DMS 273 treated with DMSO at 0.1 percent for 48 hours (cell line): ENCODE results near the gene PHLPP1.
"Not testable (repeated sequence)": the region's sequence is repeated elsewhere in the genome, so short reads cannot be mapped to it uniquely, and the experiment has no call there.

ENCODE experiments used
- DNase-seq: peaks from one replicate; lab custom pipeline; 2025; lab: John Stamatoyannopoulos, UW

The PHLPP1 gene

DNA sequence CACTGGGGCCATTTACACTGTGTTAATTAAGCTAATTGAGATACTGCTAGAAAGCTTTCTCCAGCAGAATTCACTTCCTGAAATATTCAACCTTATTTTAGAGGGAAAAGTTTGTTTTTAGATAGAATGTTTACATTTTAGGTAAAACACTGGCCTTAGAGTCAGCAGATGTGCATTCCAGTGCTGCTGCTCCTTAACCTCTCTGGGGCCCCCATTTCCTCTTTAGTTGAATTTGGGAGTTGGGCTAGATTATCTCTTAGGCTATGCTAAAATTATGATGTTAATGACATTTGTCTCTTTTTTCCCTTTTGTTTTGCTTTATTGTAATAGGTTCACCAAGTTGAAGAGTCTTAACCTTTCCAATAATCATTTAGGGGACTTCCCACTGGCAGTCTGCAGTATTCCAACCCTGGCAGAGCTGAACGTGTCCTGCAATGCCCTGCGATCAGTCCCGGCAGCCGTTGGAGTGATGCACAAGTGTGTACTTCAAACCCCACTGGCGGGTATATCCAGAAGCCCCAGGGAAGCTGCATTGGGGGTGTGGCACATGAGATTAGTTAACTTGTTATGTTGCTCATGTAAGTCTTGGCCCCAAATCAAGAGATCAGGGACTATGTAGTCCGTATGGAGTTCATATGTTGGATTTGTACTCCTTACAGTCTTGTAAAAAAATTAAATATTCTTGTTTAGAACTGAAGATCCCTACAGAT is 179.5 kb downstream of the PHLPP1 start:
- no peak for DNase-seq

DNA sequence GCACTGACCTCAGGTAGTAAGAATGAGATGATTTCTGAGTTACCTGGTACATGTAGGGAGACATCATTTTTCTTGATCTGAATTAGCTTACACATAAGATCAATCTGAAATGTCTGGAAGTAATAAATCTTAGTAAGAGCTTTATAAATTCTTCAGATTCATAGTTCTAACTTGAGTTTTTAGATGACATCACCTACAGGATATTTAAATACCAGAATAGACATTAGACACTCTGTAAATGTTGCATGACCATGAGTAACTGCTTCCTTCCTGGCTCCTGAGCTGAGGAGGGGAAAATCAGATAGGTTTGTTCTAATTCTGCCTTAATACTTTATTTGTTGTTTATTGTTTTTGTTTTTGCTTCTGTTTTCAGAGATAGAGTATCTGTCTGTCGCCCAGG is 181.8 kb downstream of the PHLPP1 start:
- no peak for DNase-seq

DNA sequence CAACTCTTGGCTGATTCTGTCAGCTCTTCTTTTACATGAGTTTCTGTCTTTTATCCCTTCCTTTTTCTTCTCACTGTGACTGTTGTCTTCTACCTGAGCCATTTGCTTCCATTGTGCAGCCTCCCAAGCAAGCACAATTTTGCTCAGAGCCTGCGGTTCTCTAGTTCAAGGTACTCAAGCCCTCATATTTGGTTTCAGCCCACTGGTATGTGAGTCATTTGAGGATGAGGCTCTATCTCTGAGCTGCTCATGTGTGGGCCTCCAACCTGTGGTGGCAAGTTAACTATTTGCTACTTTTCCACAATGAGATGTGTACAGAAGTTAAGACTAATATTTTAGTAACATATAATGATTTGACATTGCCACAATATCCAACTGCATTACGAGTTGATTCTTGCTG is 183.0 kb downstream of the PHLPP1 start:
- DNase-seq: no peak

DNA sequence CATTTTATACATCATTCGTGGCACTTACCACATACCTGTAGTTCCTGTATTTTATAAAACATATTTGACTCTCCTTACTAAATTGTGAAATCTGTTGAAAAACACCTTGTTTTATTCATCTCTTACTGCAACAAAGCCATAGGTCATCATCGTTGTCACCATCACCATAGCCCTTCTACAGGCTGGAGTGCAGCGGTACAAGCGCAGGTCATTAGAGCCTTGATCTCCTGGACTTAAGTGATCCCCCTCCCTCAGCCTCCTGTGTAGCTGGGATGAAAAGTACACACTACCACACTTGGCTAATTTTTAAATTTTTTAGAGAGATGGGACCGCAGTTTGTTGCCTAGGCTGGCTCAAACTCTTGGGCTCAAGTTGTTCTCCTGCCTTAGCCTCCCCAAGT is 184.2 kb downstream of the PHLPP1 start:
- DNase-seq: no peak

DNA sequence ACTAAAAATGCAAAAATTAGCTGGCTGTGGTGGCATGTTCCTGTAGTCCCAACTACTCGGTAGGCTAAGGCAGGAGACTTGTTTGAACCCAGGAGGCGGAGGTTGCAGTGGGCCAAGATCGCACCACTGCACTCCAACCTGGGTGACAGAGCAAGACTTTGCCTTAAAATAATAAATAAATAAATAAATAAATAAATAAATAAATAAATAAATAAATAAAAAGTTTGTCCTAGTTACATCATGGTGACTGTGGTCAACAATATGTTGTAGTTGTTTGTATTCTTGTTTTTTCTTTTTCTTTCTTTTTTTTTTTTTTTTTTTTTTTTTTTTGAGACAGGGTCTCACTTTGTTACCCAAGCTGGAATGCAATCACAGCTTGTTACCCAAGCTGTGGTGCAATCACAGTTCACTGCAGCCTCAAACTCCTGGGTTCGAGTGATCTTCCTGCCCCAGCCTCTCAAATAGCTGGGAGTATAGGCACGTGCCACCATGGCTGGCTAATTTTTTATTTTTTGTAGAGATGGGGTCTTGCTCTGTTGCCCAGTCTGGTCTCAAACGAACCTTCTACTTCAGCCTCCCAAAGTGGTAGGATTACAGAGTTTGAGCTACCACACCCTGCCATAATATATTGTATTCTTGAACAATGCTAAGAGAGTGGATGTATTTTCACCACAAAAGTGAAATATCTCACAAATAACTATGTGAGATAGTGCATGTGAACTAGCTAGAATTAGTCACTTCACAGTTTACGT is 185.0 kb downstream of the PHLPP1 start:
- DNase-seq: no peak

DNA sequence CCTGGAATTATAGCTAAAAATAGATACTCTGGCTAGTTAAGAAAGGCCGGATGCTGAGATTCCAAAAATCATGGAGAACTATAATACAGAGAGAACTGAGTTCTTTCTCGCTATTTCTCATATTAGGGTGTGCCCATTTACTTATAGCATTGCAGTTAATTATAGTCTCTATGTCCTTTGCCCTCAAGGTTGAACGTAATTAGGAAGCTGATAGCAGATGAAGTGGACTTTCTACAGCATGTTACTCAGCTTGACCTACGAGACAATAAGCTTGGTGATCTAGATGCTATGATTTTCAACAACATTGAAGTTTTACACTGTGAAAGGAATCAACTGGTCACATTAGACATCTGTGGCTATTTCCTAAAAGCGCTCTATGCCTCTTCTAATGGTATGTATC is 187.4 kb downstream of the PHLPP1 start:
- no peak for DNase-seq

DNA sequence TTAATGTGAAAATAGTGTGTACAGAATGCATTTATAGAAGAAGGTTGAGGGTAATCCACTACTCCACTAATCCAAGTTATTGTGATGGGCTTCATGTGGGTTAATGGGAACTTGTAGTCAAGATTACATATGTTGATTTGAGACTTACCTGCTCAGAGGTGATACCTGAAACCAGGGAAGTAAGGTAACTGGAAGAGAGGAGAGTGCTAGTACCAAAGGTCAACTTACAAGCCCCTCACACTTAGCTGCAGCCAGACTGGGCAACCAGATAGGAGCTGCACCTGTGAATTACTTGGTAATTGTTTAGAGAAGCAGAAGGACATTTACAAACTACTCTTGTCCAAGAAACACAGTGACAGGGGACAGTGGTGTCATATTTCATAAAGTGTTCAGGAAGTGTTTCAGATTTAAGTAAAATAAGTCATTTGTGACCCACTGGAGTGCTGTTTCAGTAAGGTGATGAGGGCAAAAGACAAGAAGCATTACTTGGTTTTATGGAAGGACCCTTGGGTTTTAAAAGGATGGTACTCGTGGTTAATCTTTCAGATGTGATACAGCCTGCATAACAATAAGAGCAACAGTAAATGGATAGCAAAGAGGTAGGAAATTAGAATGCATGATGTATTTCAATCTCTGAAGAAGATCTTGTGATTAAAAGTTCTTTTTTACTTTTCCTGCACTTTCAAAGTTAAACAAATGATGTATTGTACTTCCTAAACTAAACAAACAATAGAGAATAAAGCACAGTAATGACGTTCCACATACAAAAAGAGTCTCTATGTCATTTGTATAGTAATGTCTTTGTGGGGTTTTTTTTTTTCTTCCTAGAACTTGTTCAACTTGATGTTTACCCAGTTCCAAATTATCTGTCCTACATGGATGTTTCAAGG is 189.3 kb downstream of the PHLPP1 start:
- DNase-seq: no peak

DNA sequence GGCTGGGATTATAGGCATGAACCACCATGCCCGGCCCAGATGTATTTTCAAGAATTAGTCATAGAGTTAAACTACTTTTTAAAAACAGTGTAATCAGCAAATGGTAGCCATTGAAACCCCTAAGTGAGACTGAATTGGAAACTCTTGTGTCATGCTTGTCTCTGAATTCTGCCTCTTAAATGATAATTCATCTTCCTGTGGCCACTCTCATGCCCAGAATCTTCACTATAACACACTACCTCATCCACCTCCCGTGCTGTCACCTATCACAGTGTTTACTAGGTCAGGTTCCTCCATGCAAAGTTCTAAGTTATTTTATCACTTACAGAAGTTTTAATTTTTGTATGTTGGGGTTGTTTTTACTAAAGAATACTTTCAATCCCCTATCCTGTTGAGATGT is 197.5 kb downstream of the PHLPP1 start:
- no peak for DNase-seq

DNA sequence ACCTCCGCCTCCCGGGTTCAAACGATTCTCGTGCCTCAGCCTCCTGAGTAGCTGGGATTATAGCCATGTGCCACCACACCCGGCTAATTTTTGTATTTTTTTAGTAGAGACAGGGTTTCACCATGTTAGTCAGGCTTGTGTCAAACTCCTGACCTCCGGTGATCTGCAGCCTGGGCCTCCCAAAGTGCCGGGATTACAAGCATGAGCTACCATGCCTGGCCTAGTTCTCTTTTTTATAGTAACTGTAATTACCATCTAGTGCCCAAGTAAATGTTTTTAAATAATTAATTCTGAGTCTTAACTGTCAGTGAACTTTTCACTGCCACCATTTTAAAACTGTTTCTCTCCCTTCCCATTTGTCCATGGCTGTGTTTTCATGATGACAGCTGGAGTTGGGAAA is 198.5 kb downstream of the PHLPP1 start:
- DNase-seq: not testable (repeated sequence)

DNA sequence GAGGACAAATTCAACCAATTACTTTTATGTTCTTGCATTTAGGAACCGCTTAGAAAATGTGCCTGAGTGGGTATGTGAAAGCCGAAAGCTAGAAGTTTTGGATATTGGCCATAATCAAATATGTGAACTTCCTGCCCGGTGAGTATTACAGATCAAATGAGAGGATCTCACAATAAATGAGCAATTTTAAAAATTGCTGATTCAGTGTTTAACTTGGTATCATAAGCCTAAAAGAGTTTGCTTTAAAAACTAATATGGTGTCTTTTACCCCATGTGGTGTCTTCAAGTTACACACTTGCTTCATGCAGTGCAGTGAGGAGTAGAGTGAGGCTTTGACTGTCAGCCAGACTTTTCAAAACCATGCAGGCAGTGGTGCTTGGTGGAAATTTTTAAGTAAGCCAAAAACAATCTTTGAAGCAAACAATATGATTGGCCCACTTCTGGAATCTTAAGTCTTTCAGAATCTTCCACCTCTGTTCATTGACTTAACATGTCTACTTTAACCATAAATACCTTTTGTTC is 199.6 kb downstream of the PHLPP1 start:
- DNase-seq: no peak

DNA sequence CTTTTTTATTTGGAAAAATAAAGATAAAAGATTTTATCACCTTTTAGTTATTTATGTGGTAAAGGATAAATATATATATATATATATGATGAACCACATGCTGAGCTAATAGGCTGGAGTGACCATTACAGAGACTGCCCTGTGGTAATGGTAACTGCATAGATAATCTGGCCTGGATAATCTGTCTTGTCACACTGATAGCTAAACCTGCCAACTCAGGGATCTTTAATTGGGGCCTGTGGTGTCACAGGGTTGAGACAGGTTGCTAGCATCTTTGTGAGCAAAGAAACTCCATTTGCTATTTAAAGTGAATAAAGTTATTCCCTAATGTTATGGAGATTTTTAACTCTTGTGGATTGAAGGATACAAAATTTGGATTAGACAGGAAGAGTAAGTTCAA is 203.0 kb downstream of the PHLPP1 start:
- no peak for DNase-seq

DNA sequence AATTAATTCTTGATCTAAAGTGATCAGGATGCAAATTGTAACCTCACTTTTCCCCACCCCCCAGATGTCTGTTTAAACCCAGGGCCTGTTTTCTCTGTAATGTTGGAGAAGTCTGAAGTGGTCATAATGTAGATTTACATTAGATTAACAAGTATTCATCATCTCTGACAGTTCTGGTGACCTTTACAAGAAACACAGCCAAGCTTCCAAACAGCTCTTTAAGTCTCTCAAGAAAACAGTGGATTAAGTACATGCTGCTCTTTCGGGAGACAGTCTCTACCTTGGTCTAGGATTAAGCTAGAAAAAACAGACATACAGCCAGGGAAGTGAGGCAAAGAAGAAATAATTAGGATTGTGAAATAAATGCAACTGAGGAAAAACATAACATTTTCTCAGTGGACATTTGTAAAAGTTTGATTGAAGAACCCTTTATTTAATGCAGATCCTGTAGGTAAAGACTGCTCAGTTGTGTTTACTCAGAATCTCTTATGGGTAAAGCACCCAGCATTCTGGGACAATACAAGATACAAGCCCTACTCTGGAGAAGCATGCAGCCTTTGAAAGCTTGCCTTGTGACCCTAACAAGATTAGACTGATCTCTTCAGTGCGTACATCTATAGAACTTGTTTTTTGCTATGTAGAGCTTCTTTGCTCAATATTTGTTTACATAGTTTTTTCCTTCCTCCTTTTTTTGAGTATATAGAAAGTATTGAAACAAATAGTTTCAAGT is 203.9 kb downstream of the PHLPP1 start:
- DNase-seq: no peak

DNA sequence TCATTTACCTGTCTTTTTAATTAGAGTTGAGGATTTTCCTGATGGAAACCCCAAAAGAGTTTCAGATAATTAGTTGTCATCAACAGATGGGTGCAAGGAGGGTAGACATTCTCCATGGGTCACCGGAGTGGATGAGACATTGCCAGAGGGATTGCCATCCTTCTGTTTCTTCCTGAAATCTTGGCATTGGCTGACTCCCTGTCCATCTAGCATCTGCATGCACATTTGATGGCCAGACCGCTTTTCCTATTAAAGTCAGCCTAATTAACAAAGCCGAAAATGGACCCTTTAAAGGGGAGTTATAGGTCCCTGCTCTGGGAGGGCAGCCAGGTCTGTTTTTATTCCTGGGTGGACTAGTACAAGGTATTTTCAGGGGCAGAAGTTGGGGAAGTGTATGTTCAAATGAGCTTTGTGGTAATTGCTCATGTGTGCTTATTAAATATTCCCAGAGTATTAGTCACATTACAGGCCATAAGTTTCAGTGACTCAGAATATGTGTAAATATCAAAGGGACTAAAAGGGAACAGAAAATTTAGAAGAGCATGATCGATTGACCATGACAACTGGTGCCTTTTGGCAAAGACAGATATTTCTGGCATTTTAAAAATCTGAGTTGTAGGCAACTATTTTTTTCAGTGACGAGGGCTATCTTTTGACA is 209.8 kb downstream of the PHLPP1 start:
- DNase-seq: no peak

DNA sequence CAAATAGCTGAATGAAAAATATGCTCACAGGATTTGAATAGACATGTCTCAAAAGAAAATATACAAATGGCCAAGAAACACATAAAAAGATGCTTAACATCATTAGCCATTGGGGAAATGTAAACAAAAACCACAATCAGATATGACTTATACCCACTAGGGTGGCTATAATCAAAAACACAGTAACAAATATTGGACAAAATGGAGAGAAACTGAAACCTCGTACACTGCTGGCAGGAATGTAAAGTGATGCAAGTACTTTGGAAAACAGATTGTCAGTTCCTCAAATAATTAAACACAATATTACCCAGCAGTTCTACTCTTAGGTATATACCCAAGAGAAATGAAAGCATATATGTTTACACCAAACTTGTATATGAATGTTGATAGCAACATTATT is 213.0 kb downstream of the PHLPP1 start:
- DNase-seq: no peak

DNA sequence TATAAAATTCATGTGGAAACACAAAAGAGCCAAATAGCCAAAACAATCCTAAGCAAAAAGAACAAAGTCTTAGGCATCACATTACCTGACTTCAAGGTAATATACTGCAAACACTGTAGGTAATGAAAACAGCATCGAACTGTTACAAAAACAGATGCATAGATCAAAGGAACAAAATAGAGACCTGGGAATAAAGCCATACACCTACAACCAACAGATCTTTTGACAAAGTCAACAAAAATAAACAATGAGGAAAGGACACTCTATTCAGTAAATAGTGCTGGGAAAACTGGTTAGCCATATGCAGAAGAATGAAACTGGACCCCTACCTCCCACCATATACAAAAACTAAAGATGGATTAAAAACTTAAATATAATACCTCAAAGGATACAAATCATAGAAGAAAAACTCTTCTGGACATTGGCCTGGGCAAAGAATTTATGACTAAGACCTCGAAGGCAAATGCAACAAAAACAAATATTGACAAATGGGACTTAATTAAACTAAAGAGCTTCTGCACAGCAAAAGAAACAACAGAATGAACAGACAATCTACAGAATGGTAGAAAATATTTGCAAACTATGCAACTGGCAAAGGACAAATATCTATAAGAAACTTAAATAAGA is 218.0 kb downstream of the PHLPP1 start:
- DNase-seq: no peak

DNA sequence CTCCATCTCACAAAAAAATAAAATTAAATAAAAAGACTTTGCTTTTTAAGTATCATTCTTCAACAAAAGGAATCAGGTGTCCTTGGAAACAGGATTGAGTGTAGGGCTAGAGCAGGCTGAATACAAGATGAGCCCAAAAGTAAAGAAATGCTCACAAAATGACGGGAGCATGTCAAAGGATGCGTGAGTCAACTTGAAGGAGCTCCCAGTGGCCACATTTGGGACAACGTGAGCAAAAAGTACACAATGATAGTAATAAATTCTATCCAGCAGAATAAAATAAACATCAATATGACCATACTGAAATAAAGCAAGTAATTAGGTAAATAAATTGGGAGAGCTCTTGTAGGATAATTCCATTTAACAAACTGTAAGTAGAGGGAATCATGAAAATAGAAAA is 220.7 kb downstream of the PHLPP1 start:
- DNase-seq: no peak

DNA sequence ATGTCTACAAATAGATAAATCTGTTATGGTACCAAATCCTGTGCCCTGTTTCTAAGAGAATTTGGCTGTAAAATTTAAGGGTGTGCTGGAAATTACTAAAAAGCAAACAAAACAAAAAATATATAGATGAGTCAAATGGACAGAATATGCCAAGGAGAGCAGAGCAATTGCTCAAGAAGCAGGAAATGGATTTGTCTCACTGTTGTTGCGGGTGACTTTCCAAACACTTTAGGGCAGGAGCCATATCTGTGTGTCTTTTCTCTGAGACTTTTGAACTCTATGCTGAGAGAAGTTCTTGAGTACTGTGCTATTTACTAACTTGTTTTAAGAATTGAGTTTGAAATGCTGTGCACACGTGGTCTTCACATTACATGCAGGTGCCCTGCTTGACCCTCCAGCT is 221.7 kb downstream of the PHLPP1 start:
- DNase-seq: no peak

DNA sequence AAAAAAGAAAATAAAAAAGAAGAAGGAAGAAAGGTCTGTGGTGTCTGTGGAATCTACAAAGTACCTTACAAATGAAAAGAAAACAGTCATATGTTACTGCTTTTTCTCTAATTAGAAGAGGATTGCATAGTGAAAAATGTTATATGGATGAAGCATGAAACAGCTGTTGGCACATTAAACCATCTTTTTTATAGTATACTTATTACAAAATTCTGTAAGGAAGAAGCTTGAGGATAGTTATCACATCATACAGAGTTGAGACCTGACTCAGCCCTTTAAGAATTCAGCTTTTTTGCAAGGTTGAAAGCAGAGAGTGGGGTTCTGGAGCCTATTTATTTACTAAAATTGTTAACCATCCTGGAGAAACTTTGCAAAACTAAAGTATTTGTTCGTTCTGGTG is 222.7 kb downstream of the PHLPP1 start:
- DNase-seq: no peak

DNA sequence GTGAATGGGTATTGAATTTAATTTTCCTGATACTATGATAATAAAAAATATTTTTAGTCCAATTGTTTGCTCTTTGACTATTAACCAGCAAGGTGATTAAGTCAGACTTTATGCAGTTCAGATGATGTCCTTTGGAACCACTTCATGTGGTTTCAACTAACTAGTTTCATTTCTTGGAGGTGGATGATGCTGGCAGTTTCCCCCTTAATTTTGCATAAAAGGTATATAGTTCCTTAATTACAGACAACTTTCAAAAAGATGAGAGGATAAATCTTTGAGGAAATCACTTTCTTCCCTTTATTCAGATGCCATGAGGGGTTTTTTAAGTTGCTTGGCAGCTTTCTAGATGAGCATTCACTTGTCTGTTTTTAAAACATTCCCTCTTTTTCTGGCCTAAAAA is 223.1 kb downstream of the PHLPP1 start:
- no peak for DNase-seq

DNA sequence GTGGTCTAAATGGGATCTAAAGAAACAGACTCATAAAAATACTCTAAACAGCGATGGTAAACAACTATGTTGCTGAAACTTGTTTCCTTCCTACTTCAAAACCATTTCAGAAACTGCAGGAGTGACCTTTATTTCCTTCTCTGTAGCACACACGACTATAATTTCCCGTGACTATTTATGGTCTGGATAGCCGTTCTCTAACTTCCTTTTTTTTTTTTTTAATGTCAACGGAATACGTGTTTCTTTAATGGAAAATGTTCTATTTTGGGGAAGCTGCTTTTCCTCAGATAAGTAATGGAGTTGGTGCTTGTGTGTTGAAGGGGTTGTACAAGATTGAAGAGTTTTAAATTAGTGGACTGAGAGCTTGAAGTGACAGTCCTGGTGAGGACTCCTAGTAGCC is 224.1 kb downstream of the PHLPP1 start:
- DNase-seq: no peak

DNA sequence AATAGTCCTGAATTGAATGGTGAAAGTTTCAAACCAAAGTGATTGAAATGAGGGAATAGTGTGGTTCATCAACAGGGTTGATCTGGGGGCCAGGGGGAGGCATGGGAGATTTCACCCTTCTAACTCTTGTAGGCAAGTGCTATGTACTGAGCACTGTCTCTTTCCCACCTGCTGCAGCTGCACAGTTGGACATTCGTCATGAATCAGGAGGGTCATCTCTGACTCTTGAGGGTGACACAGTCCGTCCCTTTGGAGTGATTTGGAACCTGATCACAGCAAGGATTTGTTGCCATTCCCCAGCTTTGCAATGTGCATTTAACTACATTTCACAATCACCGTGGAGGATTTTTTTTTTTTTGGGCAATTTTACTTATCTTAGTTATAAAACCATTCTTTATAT is 224.6 kb downstream of the PHLPP1 start:
- no peak for DNase-seq
